ENCODE measurements around the gene TTLL12.

DNA sequence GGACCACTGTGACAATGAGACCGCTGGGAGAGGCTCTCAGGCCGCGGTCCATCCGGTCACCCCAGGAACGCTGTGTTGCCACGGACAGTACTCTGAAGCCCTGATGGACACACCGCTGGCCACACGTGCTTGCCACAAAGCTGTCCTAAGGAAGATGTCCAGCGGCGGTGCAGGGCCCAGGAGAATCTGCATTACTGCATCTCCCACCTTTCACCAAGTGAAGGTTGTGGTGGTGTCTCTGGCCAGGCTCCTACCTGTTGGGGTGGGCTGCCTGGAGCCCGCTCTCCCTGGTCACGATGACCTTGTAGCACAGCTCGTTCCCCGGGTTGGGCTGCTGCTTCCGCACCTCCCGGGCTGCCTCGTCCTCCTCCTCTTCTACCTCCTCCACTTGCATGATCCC, 4.2 kb downstream of the TTLL12 start:
- TF ChIP-seq, protein P1, sequence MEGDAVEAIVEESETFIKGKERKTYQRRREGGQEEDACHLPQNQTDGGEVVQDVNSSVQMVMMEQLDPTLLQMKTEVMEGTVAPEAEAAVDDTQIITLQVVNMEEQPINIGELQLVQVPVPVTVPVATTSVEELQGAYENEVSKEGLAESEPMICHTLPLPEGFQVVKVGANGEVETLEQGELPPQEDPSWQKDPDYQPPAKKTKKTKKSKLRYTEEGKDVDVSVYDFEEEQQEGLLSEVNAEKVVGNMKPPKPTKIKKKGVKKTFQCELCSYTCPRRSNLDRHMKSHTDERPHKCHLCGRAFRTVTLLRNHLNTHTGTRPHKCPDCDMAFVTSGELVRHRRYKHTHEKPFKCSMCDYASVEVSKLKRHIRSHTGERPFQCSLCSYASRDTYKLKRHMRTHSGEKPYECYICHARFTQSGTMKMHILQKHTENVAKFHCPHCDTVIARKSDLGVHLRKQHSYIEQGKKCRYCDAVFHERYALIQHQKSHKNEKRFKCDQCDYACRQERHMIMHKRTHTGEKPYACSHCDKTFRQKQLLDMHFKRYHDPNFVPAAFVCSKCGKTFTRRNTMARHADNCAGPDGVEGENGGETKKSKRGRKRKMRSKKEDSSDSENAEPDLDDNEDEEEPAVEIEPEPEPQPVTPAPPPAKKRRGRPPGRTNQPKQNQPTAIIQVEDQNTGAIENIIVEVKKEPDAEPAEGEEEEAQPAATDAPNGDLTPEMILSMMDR (IDR thresholded peaks at IDR 0.05; ENCODE audit: low read depth, low read length, poor library complexity, severe bottlenecking): no peak
- TF ChIP-seq EZH2phosphoT487 (IDR thresholded peaks at IDR 0.05; ENCODE audit: borderline replicate concordance, low read length): no peak
